Stomach (tissue), 4 donors: ENCODE results near the gene HOXD8.

Source experiments
- CTCF ChIP-seq, 7 experiments: fragments of 450-650 bp in 4 of 7; fragments of 200-600 bp in 3 of 7; sonication (generic) in 3 of 7; IDR thresholded peaks; one replicate each; pipeline ENCODE4 v1.5.1; 2016 to 2019; ENCODE audit warnings: antibody characterized with exemption in 7 of 7, control low read depth in 2 of 7, mild to moderate bottlenecking in 1 of 7
- EP300 ChIP-seq: sonication (generic); formaldehyde crosslinking; IDR thresholded peaks from one replicate; pipeline ENCODE4 v1.6.1; 2017; ENCODE audit warnings: antibody characterized with exemption
- POLR2A ChIP-seq, 4 donors: fragments of 450-650 bp; IDR thresholded peaks; one replicate each; pipeline ENCODE4 v1.6.1; 2016; ENCODE audit warnings: antibody characterized with exemption in 4 of 4, control low read depth in 2 of 4, mild to moderate bottlenecking in 1 of 4, moderate library complexity in 1 of 4

GRCh38 chr2:176092270-176093144, 37.0 kb upstream of the HOXD8 start, which contains the start of gene HOXD13:
- TF ChIP-seq EP300, result no peak
- no peak for TF ChIP-seq CTCF (IDR thresholded peaks at IDR 0.05)
- no peak for TF ChIP-seq POLR2A (IDR thresholded peaks at IDR 0.05)
